Effector CD4-positive, alpha-beta T cell (primary cell): ENCODE results near the gene TMEM178B.
"Not testable (repeated sequence)": the region's sequence is repeated elsewhere in the genome, so short reads cannot be mapped to it uniquely, and the experiment has no call there.

Experiments
- DNase-seq: peaks from one replicate; pipeline ENCODE4 v3.0.0-alpha.2; 2020

Gene TMEM178B

DNA sequence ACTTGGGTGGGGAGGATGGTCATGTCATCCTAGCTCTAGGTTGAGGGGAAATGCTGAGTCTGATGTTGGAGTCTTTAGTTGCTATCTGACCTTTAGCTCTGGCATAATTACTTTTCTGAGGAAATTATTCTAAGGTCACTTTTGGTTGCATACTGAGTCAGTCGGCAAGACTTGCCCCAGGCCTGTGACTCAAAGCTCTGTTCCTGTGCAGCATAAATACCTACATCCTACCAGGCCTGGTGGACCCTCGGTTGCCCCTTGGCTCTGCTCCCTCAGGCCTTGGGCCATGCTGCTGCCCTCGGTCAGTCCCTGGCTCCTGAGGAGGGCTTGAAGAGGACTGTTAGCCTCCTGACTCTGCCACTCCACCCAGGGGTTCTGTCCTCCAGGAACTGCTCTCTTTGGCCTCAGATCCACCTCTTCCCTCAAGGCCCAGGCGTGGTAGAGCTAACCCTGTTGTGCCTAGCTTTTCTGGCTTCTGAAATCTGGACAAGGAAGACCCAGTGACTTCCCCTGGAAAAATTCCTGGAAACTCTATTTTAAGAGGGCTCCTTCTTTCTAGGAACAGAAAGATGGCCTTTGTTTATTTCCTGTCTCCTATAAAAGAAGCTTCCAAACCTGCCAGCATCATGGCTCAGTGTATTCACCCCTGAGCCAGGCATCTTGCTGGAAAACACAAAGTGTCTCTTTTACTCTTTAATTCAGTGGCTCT is 71.2 kb downstream of the TMEM178B start:
- no peak for DNase-seq

DNA sequence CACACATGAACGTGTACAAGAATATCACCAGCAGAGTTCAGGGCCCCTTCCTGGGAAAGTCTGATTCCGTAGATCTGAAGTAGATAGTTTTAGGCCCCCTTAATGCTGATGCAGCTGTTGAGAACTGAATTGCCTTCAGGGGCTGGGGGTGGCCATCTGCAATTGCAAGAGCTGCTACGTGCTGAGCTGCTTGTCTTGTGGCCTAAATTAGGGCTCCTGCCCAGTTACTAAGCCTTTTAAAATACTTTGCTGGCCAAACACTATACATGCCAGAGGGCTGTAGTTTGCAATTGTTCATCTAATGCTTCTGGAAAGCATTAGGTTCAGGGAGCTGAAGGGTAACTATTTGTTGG is 71.7 kb downstream of the TMEM178B start:
- DNase-seq: no peak

DNA sequence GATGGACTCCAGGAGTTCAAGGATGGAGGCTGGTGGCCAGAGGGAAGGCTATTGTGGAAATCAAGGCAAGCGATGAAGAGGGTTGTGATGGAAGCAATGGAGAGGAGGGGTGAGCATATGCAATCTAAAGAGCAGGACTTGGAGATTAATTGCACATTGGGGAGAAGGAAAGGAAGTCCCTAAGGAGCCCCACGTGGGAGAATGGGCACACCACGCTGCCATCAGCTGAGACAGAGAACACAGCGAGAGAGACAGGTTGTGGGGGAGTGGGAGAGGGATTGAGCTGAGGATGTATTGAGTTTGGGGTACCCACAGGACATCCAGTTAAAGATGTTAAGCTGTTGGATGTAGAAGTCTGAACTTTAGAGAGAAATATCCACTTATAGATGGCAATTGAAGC is 73.6 kb downstream of the TMEM178B start:
- DNase-seq: no peak

DNA sequence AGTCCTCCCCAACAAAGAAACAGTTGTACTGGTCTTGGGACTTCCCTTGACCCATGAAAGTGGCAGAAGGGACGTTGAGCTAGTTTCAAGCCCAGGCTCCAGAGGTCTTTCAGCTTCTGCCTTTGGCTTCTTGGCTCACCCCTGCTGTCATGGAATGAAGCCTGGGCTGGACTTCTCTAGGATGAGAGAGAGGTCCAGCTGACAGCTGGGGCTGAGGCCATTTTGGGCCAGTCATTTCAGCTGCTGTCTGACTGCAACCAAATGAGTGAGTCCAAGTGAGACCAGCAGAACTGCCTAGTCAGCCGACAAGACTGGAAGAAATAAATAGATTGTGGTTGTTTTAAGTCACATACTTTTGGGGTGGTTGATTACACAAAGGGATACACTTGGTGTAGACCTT is 76.6 kb downstream of the TMEM178B start:
- no peak for DNase-seq

DNA sequence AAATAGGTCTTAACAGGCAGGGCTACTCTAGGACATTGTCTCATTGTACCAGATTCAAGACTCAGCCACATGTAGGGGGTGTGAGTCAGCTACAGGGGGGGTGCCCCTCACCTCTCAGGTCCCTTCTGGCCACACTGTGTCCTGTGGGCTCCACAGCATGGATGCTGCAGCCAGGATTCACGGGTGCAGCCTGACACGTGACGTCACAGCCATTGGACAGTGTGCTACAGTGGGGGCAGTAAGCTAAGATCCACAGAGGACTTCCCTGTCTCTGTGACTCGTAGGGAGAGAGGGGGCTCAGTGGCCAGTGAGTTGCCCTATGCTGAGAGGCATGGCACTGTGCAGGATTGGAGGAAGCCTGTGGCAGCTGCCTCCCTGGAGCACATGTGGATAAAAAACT is 77.9 kb downstream of the TMEM178B start:
- DNase-seq: no peak

DNA sequence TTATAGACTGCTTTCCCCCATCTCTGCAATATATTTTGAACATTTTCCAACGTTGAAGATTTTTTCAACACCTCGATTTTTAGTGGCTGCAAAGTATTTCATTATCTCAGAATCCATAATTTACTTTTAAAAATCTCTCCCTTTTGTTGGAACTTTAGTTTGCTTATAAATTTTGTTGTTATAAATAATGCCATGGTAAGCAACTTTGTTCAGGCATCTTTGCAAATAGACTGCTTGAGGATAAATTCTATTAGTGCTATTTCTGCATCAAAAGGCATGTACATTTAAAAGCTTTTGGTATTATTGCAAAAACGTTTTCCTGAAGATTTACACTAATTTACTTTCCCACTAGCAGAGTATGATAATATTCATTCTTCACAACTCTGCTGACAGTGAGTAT is 79.4 kb downstream of the TMEM178B start:
- no peak for DNase-seq

DNA sequence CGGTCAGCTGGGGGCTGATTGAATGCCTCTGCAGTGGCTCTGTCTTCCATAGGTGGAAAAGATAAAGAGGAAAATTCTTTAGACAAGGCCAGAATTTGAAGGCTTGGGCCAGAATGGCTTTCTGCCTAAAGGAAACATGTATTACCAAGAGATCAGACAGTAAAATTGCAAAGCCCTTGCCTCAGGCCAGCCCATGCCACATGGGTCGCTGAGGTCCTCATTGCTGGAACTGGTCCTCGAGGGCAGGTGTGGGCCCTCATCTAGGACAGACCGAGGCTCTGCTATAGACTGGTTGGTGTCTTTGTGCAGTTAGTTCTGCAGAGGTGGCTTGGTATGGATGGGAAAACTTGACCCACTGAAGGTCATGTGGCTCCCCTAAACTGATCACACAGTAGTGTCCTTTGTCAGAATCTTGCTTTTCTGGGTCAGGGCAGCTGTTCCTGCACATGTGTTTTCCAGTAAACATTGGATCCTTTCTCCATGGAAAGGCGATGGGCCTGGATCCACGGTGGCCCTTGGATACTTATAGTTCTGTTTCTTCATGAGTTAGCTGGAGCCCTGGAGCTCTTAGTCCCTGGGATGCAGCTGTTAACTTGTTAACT is 80.4 kb downstream of the TMEM178B start:
- DNase-seq: no peak

DNA sequence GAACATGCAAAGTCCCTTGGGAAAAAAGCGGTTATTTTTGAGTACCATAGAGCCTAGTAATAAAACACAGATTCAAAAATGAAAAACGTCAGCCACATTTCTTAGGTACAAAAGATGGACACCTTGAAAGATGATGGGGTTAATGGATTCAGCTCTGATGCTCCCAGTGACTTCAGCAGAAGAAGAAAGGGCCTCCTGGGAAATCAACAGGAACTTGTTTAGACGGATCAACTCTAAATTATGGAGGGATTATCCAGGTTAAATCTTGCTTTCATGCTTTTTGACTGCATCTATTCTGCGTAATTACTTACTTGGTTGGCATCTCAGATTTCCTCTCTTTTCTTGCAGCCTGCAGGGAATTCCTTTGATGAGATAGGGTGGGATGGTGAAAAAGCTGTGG is 82.5 kb downstream of the TMEM178B start:
- no peak for DNase-seq

DNA sequence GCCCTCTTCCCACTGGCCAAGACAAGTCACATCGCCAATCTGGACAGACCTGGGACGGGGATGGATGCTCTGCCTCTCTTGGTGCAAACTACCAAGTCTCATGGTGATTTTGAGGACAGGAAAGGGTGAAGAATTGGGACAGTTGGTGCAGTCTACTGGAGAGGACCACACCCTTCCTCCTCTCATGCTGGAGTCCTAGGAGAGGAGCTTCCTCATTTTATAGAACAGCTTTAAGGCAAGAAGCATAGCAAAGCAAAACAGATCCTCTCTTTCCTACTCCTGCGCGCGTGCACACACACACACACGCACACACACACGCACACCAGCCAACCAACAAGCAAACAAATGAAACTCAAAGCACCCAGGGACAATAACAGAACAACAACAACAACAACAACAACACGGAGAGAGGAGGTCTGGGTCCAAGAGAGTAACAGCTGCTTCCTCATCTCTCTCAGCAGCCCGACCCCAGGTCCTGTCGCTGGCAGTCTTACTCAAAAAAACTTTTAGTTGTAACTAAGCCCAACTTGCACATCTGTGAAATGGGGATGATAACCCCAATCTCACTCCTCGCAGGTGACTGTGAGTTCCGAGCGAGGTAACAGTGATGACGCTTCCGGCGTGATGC is 83.4 kb downstream of the TMEM178B start:
- DNase-seq: no peak

DNA sequence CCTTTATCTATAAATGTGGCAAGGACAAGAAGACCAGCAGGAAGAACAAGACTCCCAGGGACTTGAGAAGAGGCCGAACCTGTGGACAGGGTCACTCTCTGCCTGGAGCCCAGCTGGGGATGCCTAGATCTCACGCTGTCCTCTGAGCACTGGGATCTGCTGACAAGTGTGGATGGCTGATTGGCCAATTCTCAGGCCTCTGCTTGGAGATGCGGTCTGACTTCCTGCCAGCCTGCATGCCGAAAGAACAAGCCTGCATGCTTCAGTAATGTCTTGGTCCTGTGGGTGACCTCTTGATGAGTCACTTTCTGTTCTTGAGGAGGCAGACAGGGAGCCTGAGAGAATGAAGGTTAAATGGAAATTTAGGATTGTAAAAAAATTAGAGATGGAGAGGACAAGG is 84.7 kb downstream of the TMEM178B start:
- no peak for DNase-seq

DNA sequence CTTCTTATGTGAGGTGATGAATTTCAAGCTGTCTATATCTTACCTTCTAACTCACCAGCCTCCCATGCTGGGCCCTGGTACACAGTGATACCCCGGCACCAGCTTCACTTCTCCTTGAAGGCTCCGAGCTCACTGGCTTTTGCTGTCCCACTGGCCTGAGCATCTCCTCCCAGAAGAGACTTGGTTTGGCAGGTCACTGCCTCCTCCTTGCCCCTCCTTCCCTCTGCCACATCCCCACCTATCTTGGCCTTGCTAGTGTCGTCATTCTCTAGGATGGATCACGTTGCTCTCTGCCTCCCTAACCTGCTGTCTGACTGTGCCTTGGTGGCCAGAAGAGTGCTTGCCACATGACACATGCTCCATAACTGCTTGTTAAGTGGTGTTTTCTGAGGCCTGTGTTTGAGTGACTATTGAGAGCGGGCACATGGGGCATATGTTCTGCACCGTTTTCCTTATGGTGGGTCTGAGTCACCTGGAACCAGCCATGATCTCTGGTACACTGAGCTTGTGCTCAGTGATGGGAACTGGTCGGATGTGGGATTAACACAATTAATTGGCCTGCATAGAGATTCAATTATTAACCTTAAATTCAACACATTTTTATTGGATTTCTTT is 86.5 kb downstream of the TMEM178B start:
- DNase-seq: no peak

DNA sequence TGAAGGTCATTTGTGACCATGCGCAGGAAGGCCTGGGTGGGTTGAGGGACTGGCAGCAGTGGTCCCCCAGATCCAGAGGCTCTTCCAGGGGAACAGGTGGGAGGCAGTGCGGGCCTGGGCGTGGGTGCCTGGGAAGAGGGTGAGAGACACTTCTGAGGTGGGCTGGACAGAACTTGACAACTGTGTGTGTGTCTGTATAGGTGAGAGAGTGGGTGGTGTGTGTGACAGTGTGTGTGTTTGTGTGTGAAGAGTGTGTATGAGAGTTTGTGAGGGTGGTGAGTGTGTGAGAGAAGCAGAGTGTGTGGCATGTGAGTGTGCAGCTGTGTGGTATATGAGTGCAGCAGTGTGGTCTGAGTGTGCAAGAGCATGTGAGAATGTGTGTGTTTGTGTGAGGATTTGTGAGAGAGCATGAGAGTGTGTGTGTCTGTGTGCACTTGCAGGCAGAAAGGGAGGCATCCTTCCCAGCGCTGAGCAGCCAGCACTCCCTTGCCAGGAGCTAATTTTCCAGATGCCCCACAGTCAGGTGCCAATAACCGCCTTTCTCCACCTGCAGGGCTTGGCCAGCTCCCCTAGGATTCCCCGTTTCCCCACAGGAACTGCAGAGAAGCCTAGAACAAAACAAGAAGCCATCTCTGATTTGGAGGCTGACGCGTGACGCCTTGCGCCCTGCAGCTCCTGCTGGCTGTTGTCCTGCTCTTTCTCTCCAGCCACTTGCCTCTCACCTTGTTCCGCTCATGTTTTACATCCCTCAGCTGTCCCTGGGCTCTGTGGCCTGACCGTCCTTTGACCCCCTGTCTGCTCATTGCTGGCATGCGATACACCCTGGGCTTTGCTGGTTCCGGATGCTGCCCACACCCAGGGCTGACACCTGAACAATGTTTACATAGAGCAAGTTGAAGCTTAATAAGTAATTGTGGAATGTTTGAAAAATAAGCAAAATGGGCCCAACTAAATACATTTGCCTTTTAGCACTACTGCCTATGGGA is 88.0 kb downstream of the TMEM178B start:
- DNase-seq: no peak

DNA sequence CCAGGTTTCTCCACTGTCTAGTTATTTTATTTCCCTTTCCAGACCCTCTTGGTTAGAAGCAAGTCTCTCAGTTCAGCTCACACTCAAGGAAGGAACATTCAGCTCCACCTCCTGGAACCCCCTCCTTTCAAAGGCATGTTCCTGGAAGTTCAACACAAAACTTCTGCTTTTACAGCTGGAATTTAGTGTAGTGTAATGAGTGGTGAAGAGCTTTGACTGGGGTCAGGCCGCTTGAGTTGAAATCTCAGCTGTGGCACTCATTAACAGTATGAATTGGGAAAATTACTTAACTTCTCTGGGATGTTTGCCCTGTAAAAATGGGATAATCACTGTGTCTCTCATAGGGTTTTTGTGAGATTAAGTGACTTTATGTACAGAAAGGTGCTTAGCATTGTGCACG is 91.7 kb downstream of the TMEM178B start:
- DNase-seq: no peak

DNA sequence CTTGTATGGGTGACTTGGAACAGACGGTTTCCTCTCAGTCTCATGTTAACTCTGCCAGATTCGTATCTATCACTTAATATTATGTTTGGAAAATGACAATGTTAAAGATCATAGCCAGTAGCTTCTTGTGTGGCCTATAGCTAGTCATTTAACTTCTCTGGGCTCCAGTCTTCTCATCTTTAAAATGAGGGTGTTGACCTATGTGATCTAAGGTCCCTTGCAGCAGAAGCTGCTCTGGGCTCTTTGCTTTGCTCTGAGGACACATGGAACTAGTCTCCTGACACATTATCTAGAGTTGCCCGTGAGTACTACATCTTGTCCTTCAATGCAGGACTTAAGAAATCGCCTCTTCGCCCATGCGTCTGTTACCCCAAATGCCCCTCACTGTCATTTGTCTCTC is 93.1 kb downstream of the TMEM178B start:
- no peak for DNase-seq

DNA sequence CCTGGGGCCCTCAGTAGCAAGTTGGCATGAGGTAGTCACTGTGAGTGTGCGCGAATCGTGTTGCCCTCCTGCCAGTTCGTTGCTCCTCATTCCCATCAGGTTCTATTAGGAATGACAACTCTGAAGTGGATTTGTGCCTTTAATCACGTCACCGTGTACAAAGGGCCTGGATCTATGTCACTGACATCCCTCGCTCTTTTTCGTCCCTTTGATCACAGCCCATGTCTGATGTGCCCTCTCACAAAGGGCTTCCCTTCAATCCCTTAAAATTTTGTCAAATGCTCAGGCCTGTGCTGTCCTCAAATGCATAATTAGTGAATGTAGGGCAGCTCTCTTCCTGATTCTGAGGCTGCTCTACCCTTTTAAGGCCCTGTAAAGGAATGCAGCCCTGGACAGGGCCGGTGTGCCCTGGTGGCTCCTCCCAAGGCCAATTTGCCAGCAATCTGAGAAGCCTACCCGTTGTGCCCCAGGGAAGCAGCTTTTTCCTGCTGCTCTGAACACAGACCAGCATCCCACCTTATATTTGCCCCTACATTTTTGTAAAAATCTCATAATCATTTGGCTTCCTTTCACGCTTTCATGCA is 93.6 kb downstream of the TMEM178B start:
- DNase-seq: no peak

DNA sequence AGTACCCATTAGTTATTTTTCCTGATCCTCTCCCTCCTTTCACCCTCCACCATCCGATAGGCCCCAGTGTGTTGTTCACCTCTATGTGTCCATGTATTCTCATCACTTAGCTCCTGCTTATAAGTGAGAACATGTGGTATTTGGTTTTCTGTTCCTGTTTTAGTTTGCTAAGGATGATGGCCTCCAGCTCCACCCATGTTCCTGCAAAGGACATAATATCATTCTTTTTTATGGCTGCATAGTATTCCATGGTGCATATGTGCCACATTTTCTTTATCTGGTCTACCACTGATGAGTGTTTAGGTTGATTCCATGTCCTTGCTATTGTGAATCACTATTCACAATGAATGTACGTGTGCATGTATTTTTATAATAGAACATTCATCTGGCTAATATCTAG is 95.3 kb downstream of the TMEM178B start:
- not testable (repeated sequence) for DNase-seq

DNA sequence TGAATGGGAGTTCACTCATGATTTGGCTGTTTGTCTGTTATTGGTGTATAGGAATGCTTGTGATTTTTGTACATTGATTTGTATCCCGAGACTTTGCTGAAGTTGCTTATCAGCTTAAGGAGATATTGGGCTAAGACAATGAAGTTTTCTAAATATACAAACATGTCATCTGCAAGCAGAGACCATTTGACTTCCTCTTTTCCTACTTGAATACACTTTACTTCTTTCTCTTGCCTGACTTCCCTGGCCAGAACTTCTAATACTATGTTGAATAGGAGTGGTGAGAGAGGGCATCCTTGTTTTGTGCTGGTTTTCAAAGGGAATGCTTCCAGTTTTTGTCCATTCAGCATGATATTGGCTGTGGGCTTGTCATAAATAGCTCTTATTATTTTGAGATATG is 101.9 kb downstream of the TMEM178B start:
- DNase-seq: not testable (repeated sequence)

DNA sequence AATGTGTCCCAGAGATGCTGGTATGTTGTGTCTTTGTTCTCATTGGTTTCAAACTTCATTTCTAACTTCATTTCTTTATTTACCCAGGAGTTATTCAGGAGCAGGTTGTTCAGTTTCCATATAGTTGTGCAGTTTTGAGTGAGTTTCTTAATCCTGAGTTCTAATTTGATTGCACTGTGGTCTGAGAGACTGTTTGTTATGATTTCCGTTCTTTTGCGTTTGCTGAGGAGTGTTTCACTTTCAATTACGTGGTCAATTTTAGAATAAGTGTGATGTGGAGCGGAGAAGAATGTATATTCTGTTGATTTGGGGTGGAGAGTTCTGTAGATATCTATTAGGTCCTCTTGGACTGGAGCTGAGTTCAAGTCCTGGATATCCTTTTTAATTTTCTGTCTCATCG is 103.3 kb downstream of the TMEM178B start:
- DNase-seq: not testable (repeated sequence)

DNA sequence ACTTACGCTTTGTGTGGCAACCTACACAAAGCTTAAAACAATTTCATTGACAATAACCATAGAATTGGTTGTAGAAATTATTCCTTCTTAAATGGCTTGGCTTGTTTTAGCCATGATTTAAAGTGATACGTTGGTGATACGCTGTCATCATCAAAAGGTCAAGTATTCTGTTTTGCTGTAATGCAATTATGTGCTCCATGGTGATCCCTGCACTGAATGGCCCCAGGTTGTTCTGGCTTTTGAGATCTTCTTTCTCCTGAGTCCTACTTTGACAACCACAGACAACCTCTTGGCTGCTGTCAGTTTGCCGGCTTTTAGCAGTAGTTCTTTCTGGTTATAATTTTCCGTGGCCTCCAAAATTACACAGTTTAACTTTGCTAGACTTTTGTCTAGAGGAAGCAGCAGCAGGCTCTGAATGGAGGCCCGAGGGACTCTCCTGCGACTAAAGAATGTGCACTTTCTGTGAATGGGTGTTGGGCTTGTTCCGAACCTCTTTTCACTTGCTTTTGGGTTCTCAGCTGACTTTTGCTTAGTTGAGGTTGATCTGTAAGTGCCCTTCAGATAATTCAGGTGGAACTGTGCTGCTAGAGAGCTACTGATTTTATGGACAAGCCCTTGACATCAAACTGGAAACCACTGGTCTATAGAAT is 104.7 kb downstream of the TMEM178B start:
- no peak for DNase-seq

DNA sequence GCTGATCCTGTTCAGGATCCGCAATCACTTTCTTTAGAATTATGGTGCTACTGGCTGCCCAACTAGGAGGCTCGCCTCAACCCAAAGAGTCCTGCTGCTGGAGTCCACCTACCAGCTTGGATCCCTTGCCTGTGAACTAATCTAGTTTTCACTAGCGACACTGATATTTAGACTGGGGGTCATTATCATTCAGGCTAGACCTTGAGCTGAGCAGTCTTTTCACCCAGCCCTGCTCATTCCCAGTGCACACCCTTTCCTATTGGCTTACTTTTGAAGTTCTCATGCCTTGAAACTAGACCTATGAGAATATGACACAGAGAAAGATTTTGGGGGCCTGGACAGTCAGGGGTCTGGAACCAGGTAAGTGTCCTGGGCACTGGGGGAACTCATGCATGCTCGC is 107.9 kb downstream of the TMEM178B start:
- no peak for DNase-seq

DNA sequence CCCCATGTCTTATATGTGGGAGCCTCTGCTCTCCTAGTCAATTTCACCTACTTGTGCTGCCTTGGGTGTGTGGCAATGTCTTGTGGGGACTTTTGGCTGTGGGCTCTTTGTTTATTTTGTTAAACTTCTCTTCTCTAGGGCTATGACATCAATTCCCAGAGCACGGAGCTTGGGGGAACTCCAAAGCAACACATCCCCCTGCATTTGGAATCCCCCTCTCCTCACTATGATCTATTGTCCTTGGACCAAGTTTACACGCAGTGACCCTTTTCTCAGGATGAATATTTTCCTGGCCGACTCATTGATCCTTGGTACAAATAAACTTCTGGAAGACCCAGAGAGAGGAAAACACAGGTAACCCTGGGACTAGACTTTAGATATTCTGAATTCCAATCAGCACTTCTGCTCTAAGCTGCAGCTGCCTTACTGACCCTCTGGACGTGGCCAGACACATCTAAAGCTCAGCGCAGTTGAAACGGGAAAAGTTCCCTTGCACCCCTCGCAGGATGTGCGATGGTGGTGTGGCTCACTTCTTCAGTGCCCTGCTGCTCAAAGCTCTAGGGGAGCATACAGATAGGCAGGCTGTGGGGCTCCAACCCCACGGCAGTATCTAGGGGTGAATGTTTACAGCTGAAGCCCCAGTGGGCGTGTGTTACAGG is 110.8 kb downstream of the TMEM178B start:
- DNase-seq: no peak
